ENCODE results near the gene GPBP1. TPM values are rescaled to one million over a fixed set of nuclear protein-coding genes. Genes with fewer than 3 reads are reported as not detected.

Gene GPBP1, protein sequence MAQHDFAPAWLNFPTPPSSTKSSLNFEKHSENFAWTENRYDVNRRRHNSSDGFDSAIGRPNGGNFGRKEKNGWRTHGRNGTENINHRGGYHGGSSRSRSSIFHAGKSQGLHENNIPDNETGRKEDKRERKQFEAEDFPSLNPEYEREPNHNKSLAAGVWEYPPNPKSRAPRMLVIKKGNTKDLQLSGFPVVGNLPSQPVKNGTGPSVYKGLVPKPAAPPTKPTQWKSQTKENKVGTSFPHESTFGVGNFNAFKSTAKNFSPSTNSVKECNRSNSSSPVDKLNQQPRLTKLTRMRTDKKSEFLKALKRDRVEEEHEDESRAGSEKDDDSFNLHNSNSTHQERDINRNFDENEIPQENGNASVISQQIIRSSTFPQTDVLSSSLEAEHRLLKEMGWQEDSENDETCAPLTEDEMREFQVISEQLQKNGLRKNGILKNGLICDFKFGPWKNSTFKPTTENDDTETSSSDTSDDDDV
- 41.6 and 63.2 TPM in 2 replicates for total RNA-seq

DNA sequence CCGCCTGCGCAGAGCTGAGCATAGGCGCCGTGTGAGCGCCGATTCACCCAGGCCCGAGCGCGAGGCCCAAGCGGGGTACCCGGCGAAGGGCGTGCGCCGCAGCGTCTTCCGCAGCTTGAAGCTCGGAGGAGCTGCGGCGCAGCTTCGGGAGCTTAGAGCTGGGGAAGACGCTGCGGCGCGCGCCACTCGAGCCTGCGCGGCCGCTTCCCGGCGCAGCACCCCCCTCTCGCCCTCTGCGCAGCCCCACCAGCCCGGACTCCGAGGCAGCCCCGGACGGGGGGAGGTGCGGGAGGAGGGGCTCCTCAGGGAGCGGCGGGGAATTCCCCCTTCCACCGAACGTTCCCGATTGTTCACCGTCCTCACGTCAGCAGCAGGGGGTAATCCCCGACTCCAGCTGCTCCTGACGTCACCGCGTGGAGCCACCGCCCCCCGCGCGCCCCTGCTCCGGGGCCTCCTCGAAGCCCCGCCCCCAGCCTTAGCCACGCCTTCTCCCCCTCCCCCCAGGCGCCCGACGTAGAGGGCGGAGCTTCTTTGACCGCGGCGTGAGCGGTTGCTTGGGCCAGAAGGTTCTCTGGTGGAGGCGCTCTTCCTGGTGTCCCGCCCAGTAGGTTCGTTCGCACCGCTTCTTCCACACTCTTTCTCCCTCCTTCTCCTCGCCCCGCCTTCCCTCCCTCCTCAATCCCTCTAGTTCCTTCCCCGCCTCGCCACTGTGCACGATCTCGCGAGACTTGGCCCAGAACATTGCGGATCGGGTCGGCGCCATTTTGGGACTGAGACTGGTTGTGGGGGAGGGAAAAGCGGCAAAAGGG, at the start of gene GPBP1:
Gene GPBP1, plus strand, starts transcription at position 741 of the 809 bp plus-strand sequence. CDS start 40,072 bp downstream, outside the sequence.

Small RNA genes within 50 kb of the gene (small RNA-seq; reads per million reads assigned to genes)
- not detected for gene RF00019

Other genes with a start within 250 kb of the GPBP1 start
- gene MIER3, start 221.9 kb upstream of the GPBP1 start, total RNA-seq, result 13.7 and 20.7 TPM in 2 replicates